Upper lobe of right lung (tissue), 1 donor: ENCODE results near the gene MIS18A. TPM values are rescaled to one million over a fixed set of nuclear protein-coding genes. Genes with fewer than 3 reads are reported as not detected.
A peak's percentile ranks its signal among the peaks of the same experiment; 100 is the strongest.

Source experiments
- ATAC-seq: fragments of 200-7000 bp; cut with Tn5 transposase; one replicate; pipeline ENCODE4 v1.9.1; 2020; ENCODE audit warnings: mild to moderate bottlenecking, moderate library complexity
- DNase-seq: peaks from one replicate; pipeline ENCODE4 v3.0.0-alpha.2; 2020
- H3K27ac ChIP-seq: fragments of 200-600 bp; one replicate; pipeline ENCODE4 v1.8.0; 2022
- H3K27me3 ChIP-seq: fragments of 200-600 bp; one replicate; pipeline ENCODE4 v1.8.0; 2022; ENCODE audit warnings: mild to moderate bottlenecking
- H3K36me3 ChIP-seq: fragments of 200-600 bp; one replicate; pipeline ENCODE4 v1.8.0; 2022
- H3K4me1 ChIP-seq: fragments of 200-600 bp; one replicate; pipeline ENCODE4 v1.8.0; 2022
- H3K4me3 ChIP-seq: fragments of 200-600 bp; one replicate; pipeline ENCODE4 v1.8.0; 2022; ENCODE audit warnings: mild to moderate bottlenecking
- H3K9me3 ChIP-seq: fragments of 200-600 bp; one replicate; pipeline ENCODE4 v1.8.0; 2022
- intact Hi-C: fragments of 100-400 bp; cut with DNase I; formaldehyde crosslinking; loops from one replicate; pipeline ENCODE4 v1.11.0; 2022
- total RNA-seq: library from RNA; stranded (reverse); fragmentation: NEBNext Ultra II Directional; extraction: Animal tissue kit (Norgen Biotek cat#: 25700); gene quantifications from one replicate; pipeline ENCODE4 v1.2.1, GENCODE V29; 2021
- TF ChIP-seq, protein P1 (sequence below): fragments of 200-600 bp; IDR thresholded peaks from one replicate; pipeline ENCODE4 v1.8.0; 2022; ENCODE audit warnings: antibody characterized with exemption
- donor health status: DM: no; HTN: yes; CAD: no; lungs with severe emphysema.

The MIS18A gene
- total RNA-seq, 1 donor from 2014 or later, result 4.0 TPM

DNA sequence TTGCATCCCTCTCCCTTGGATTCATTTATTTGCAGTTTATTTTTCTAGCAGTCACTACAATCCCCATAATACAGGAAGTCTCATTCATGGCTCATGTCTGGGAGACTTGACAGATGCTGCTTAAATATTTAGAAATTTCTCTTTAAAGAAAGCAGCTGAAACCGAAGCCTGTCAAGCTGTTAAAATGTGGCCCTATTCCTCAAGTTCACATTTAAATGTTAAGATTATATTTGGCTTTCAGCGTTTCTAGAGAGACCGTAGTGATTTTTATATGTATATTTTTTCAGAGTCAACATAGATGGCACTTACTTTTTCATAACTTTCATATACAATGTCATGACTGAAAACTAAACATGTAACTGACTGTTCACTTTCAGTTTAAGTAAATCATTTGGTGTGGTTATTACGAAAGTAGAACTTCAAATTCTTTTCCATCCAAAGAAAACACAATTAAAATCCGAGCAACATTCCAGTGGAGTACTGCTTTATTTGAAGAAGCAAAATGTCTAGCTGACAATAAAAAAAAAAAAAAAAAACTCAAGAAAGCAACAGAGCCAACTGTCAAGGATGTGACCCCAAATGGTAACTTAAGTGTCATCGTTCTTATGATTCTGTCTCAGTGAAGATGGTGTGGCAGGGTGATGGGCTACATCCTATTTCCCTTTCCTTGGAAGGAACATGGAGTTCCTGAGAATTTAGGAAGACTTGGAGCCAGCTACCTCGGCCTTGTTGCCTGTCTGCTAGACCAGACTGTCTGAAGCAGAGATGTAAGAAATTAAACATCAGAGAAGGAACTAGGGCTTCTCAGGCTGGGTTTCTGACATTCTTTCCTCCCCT lies 37.8 kb downstream of the MIS18A start:
- intact Hi-C loops, result no loop called here
- peak overlapping the region; percentile 19 for H3K4me3 ChIP-seq
- H3K27ac ChIP-seq, result peak overlapping the region; percentile 30
- H3K36me3 ChIP-seq, result no peaks in the 10 kb centered on the region
- H3K4me1 ChIP-seq, result peaks cover 3% of the 10 kb centered on the region
- TF ChIP-seq, protein P1, sequence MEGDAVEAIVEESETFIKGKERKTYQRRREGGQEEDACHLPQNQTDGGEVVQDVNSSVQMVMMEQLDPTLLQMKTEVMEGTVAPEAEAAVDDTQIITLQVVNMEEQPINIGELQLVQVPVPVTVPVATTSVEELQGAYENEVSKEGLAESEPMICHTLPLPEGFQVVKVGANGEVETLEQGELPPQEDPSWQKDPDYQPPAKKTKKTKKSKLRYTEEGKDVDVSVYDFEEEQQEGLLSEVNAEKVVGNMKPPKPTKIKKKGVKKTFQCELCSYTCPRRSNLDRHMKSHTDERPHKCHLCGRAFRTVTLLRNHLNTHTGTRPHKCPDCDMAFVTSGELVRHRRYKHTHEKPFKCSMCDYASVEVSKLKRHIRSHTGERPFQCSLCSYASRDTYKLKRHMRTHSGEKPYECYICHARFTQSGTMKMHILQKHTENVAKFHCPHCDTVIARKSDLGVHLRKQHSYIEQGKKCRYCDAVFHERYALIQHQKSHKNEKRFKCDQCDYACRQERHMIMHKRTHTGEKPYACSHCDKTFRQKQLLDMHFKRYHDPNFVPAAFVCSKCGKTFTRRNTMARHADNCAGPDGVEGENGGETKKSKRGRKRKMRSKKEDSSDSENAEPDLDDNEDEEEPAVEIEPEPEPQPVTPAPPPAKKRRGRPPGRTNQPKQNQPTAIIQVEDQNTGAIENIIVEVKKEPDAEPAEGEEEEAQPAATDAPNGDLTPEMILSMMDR, result no peak
- no peak for ATAC-seq
- no peaks in the 10 kb centered on the region for H3K27me3 ChIP-seq
- no peak for DNase-seq
- H3K9me3 ChIP-seq, result no peaks in the 10 kb centered on the region

DNA sequence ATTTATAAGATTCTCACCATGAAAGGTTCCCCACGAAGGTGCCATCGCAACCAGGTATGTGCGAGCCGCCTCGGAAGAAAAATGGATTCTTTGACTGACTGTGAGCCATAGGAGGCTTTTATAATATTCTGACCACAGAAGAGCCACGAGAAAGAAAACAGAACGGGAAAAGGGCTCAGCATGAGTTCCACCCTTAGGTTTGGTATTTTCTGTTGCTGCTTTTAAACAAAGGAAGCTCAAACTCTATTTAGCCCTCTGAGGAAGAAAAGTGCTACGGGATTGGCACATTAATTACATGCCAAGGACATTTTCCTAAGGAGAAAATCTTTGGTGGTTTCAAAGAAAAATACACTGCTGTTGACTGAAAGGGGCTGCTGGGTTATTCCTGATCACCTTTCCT lies 39.3 kb downstream of the MIS18A start:
- Histone ChIP-seq H3K4me3 (no peak overlapping the region), H3K9me3 (no peaks in the 10 kb centered on the region), H3K4me1 (peaks cover 3% of the 10 kb centered on the region), H3K27ac (no peak overlapping the region), H3K36me3 (no peaks in the 10 kb centered on the region), H3K27me3 (no peaks in the 10 kb centered on the region)
- TF ChIP-seq, protein P1, result no peak
- intact Hi-C loops, result no loop called here
- no peak for ATAC-seq
- no peak for DNase-seq

DNA sequence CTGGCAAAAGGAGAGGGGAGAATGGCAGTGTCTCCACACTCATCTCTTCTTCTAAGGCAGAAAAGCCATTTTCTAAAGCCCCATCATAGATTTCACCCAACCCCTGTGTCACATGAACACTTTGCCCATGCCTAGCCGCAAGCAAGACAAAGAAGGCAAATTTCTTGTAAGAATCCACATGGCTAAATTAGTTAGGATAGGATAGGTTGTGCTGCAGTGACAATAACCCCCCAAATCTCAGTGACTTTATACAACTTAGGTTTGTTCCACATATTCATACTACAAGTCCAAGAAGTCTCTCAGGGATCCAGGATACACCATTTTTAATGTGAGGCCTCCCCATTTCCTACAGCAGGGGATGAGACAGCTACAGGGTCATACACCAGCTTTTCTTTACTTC lies 40.8 kb downstream of the MIS18A start:
- Histone ChIP-seq H3K36me3 (no peaks in the 10 kb centered on the region), H3K4me1 (peaks cover 3% of the 10 kb centered on the region), H3K27me3 (no peaks in the 10 kb centered on the region), H3K4me3 (no peak overlapping the region), H3K27ac (no peak overlapping the region), H3K9me3 (no peaks in the 10 kb centered on the region)
- DNase-seq (no peak), ATAC-seq (no peak)
- TF ChIP-seq, protein P1, result no peak
- intact Hi-C loops, result no loop called here

DNA sequence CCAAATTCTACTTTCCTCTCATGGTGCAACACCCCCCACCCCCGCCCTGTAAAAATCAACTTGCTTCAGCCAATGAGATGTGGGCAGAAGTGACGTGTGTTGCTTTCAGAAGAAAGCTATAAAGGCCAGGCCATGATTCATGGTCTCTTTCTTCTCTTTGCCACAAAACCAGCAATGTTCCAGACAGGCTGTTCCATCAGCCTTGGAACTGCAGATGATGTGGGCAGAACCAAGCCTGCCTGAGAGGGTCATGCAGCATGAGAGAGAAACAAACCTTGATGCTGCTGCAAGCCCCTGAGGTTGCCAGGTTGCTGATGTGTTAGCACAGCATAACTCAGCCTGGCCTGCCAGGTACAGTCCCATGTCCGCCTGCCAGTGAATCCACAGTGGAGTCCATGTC lies 41.8 kb downstream of the MIS18A start:
- Histone ChIP-seq H3K27ac (no peak overlapping the region), H3K4me3 (no peak overlapping the region), H3K9me3 (no peaks in the 10 kb centered on the region), H3K27me3 (no peaks in the 10 kb centered on the region), H3K36me3 (no peaks in the 10 kb centered on the region), H3K4me1 (peaks cover 3% of the 10 kb centered on the region)
- intact Hi-C loops, result no loop called here
- ATAC-seq (no peak), DNase-seq (no peak)
- TF ChIP-seq, protein P1, result no peak

DNA sequence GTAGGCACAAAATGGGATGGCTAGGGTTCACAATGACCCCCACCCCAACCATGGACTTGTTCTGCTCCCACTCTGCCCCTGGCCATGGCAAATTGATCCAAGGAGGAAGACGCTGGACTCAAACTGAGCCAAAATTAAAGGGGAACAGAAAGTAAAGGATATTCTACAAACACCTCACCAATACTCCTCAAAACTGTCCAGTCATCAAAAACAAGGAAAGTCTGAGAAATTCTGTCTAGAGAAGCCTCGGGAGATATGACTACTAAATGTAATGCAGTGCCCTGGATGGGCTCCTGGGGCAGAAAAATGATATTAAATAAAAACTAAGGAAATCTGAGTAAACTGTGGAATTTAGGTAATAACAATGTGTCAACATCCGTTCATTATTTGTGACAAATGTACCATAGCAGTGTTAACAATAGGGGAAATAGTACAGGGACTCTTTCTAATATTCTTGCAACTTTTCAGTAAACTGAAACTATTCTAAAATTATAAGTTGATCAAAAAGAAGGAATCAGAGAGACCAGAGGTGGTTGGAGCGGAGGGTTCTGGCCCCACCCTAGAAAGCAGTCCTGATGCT lies 45.0 kb downstream of the MIS18A start:
- no peaks in the 10 kb centered on the region for H3K36me3 ChIP-seq
- no peaks in the 10 kb centered on the region for H3K27me3 ChIP-seq
- DNase-seq (no peak), ATAC-seq (no peak)
- no peak overlapping the region for H3K4me3 ChIP-seq
- TF ChIP-seq, protein P1, result no peak
- H3K9me3 ChIP-seq, result no peaks in the 10 kb centered on the region
- no peaks in the 10 kb centered on the region for H3K4me1 ChIP-seq
- H3K27ac ChIP-seq, result no peak overlapping the region
- intact Hi-C loops, result no loop called here
